Heart left ventricle (tissue), 16 donors: Measurements from ENCODE around the gene SPATC1L. TPM values are rescaled to one million over a fixed set of nuclear protein-coding genes. Genes with fewer than 3 reads are reported as not detected.

ENCODE experiments used
- ATAC-seq, 4 donors: fragments of 200-7000 bp; cut with Tn5 transposase; one replicate each; pipeline ENCODE4 v1.9.1; 2020 to 2022; ENCODE audit warnings: moderate library complexity in 4 of 4, mild to moderate bottlenecking in 3 of 4, moderate number of reproducible peaks in 1 of 4
- DNase-seq, 5 donors: peaks; one replicate each; pipeline ENCODE4 v3.0.0-alpha.2; 2020
- H3K27ac ChIP-seq, 12 donors: fragments of 200-600 bp; sonication (generic) in 4 of 12; one replicate each; pipeline versions ENCODE4 v1.5.0 to v1.8.0; 2016 to 2022; ENCODE audit warnings: mild to moderate bottlenecking in 2 of 12
- H3K27me3 ChIP-seq, 9 donors: fragments of 200-600 bp; sonication (generic) in 2 of 9; one replicate each; pipeline versions ENCODE4 v1.5.1 to v1.8.0; 2016 to 2022; ENCODE audit warnings: mild to moderate bottlenecking in 3 of 9
- H3K36me3 ChIP-seq, 9 donors: fragments of 200-600 bp; sonication (generic) in 2 of 9; one replicate each; pipeline versions ENCODE4 v1.5.0 to v1.8.0; 2018 to 2022; ENCODE audit warnings: mild to moderate bottlenecking in 2 of 9
- H3K4me1 ChIP-seq, 12 donors: fragments of 200-600 bp; sonication (generic) in 4 of 12; one replicate each; pipeline versions ENCODE4 v1.5.0 to v1.8.0; 2016 to 2022; ENCODE audit warnings: mild to moderate bottlenecking in 3 of 12
- H3K4me3 ChIP-seq, 12 donors: fragments of 200-600 bp; sonication (generic) in 4 of 12; one replicate each; pipeline versions ENCODE4 v1.5.0 to v1.8.0; 2017 to 2022; ENCODE audit warnings: mild to moderate bottlenecking in 9 of 12, moderate library complexity in 4 of 12
- H3K9me3 ChIP-seq, 12 donors: fragments of 200-600 bp; sonication (generic) in 4 of 12; one replicate each; pipeline versions ENCODE4 v1.5.0 to v1.8.0; 2016 to 2022; ENCODE audit warnings: mild to moderate bottlenecking in 1 of 12
- POLR2A ChIP-seq, 2 donors: fragments of 450-650 bp; IDR thresholded peaks; one replicate each; pipeline ENCODE4 v1.6.1; 2017; ENCODE audit warnings: antibody characterized with exemption in 2 of 2, mild to moderate bottlenecking in 2 of 2, moderate library complexity in 2 of 2
- WGBS, 4 donors: extraction: QIAGEN DNeasy Blood & Tissue Kit in 2 of 4; methylation state at CpG; one replicate each; pipeline versions ENCODE4 v1.1.5 to v1.1.7; 2013 to 2018; 5-methylcytosine and 5-hydroxymethylcytosine counted together
- intact Hi-C, 10 donors: fragments of 100-400 bp; cut with DNase I; formaldehyde crosslinking; loops; one replicate each; pipeline versions ENCODE4 v1.11.1 to v1.14.2; 2022
- polyA plus RNA-seq, 2 donors: library from polyadenylated mRNA; stranded (reverse); fragments of 200-250 nt; gene quantifications; one replicate each; pipeline ENCODE4 v1.2.3, GENCODE V29; 2013
- total RNA-seq, 9 donors: library from RNA; depleted of rRNA in 2 of 9; stranded (reverse); fragments of >200 nt in 2 of 9; fragmentation: NEBNext Ultra II Directional in 3 of 9; extraction: Animal tissue kit (Norgen Biotek cat#: 25700) in 3 of 9; gene quantifications; one replicate each; pipeline versions ENCODE4 v1.1.0 to v1.2.4, GENCODE V29; 2016 to 2023
- TF ChIP-seq, protein P1 (sequence below), 12 donors: fragments of 200-600 bp; sonication (generic) in 4 of 12; IDR thresholded peaks; one replicate each; pipeline versions ENCODE4 v1.5.0 to v1.8.0; 2018 to 2022; ENCODE audit warnings: antibody characterized with exemption in 12 of 12, mild to moderate bottlenecking in 5 of 12
- donor health status: ischemic (EF 13 %, LVEDD 7.1; RV severe dilation, severe dysfunction).
- donor health status: healthy with polysubstance abuse.
- donor health status: DM: no; HTN: yes; CAD: no.
- donor health status: DM: no; HTN: no; CAD: no.
- donor health status: ischemic (EF 25% LVEDD 6.9; RV normal size, moderate dysfunction).
- donor health status: ischemic (EF 25% LVEDD 5.7; RV mildly dilated, moderate dysfunction).
- donor health status: healthy.
- donor health status: DM: yes; HTN: yes; CAD: no.
- donor health status: ischemic (EF 35%, LVEDD 5.7; RV mildly dilated, moderate dysfunction).
- donor health status: nonischemic (EF 11% LVEDD 7.7; RV severe dilation, severe dysfunction).
- donor health status: DM: yes; HTN: yes; CAD: no.
- donor health status: PGD.
- donor health status: ischemic (EF 29% LVEDD 5.4; RV normal size, mild dysfunction).
- donor health status: nonischemic (EF 23%, LVEDD 6.1; RV moderate dilation, normal function).

The SPATC1L gene
- total and polyA plus RNA-seq, 11 donors: 4.9 to 16.8 (median 10.6) TPM

DNA sequence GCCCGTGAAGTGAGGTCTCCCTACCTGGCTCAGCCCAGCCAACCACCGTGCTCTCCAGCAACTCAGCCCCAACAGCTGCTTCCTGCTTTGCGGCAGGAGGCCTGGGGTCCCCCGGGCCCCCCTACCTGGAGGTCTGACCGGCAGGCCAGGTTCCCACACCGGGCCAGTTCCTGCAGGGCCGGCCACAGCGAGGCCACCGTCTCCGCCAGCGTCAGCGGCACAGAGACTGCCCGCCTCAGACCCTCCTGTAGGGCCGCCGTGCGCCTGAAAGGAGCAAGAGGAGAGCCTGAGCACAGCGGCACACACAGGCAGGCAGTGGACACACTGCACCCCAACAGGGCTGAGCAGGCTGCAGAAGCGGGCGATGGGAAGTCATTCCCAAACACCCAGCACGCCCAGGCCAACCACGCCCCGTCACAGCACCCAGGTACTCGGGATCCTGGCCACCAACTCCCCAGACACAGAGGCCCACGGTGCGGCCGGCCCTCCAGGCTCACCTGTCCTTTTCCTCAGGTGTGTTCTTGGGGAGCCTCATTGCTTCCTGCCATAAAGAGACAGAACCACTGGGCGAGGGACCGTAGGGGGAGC, 45.8 kb downstream of the SPATC1L start:
- ATAC-seq: no peak
- Histone ChIP-seq H3K36me3 (no peaks in the 10 kb centered on the region), H3K4me1 (peaks cover 0 to 7% (median under 1%) of the 10 kb centered on the region in 12 donors), H3K27ac (no peak overlapping the region), H3K9me3 (no peaks in the 10 kb centered on the region), H3K27me3 (no peaks in the 10 kb centered on the region), H3K4me3 (no peak overlapping the region)
- TF ChIP-seq, protein P1, sequence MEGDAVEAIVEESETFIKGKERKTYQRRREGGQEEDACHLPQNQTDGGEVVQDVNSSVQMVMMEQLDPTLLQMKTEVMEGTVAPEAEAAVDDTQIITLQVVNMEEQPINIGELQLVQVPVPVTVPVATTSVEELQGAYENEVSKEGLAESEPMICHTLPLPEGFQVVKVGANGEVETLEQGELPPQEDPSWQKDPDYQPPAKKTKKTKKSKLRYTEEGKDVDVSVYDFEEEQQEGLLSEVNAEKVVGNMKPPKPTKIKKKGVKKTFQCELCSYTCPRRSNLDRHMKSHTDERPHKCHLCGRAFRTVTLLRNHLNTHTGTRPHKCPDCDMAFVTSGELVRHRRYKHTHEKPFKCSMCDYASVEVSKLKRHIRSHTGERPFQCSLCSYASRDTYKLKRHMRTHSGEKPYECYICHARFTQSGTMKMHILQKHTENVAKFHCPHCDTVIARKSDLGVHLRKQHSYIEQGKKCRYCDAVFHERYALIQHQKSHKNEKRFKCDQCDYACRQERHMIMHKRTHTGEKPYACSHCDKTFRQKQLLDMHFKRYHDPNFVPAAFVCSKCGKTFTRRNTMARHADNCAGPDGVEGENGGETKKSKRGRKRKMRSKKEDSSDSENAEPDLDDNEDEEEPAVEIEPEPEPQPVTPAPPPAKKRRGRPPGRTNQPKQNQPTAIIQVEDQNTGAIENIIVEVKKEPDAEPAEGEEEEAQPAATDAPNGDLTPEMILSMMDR (IDR thresholded peaks at IDR 0.05): no peak
- no peak for TF ChIP-seq POLR2A (IDR thresholded peaks at IDR 0.05)
- 89 to 92% (median 91%) methylated on average over 10 to 28 of the region's 28 CpGs for WGBS, 4 donors
- DNase-seq: peak in 1 of 5 donors; percentile 48
- intact Hi-C loops: no loop called here

DNA sequence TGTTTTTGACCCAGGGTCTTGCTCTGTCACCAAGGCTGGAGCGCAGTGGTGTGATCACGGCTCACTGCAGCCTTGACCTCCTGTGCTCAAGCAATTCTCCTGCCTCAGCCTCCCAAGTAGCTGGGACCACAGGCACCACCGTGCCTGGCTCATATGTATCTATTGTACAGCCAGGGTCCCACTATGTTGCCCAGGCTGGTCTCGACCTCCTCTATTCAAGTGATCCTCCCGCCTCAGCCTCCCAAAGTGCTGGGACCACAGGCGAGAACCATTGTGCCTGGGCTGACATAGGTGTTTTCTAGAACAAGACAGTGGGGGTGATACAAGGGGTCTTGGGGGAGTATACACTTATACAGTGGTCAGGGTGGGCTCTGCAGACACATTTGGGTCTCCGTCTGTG, 46.4 kb downstream of the SPATC1L start:
- intact Hi-C loops: no loop called here
- ATAC-seq: no peak
- peaks cover 0 to 5% (median 0%) of the 10 kb centered on the region in 12 donors for H3K4me1 ChIP-seq
- WGBS, 4 donors: 77 to 97% (median 85%) methylated on average over 6 to 7 of the region's 7 CpGs
- no peak for DNase-seq
- H3K4me3 ChIP-seq: no peak overlapping the region
- TF ChIP-seq POLR2A (IDR thresholded peaks at IDR 0.05): no peak
- TF ChIP-seq, protein P1 (IDR thresholded peaks at IDR 0.05): no peak
- H3K9me3 ChIP-seq: no peaks in the 10 kb centered on the region
- H3K27ac ChIP-seq: no peak overlapping the region
- no peaks in the 10 kb centered on the region for H3K36me3 ChIP-seq
- no peaks in the 10 kb centered on the region for H3K27me3 ChIP-seq

DNA sequence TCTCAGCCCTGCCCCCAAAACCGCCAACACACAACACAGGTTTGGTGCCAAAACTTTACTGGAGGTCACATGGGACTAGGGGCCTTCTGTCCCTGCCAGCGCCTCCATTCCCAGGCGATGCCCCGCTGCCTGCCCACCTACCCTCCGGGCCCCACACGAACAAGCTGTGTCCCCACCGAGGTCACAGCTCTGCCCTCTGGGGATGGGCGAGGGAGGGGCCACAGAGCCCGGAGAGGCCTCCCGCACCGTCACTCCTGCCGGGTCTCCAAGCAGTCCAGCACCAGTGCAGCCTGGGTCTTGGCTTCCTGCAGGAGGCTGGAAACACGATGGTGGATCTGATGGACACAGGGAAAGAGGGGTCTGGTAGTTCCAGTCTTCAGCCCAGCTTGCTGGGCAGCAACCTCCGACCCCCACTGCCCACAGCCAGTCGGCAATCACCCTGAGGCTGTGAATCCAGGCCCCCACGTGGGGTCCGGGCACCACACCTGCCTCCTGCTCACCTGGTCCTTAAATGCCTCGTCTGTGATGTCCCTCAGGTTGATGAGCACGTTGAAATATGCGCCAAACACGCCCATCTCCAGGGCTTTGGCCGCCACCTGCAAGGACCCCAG, 47.4 kb downstream of the SPATC1L start:
- TF ChIP-seq, protein P1 (IDR thresholded peaks at IDR 0.05): no peak
- TF ChIP-seq POLR2A (IDR thresholded peaks at IDR 0.05): no peak
- WGBS, 4 donors: 78 to 86% (median 79%) methylated on average over 16 to 22 of the region's 22 CpGs
- no peak overlapping the region for H3K27ac ChIP-seq
- no peaks in the 10 kb centered on the region for H3K9me3 ChIP-seq
- H3K27me3 ChIP-seq: no peaks in the 10 kb centered on the region
- intact Hi-C loops: no loop called here
- peak in 1 of 4 donors; percentile 2 for ATAC-seq
- DNase-seq: no peak
- H3K4me1 ChIP-seq: peaks cover 0 to 5% (median 0%) of the 10 kb centered on the region in 12 donors
- no peak overlapping the region for H3K4me3 ChIP-seq
- H3K36me3 ChIP-seq: peaks cover 0 to 5% (median 0%) of the 10 kb centered on the region in 9 donors

- Histone ChIP-seq H3K27ac (no peak overlapping the region), H3K4me3 (no peak overlapping the region), H3K27me3 (no peaks in the 10 kb centered on the region), H3K9me3 (no peaks in the 10 kb centered on the region), H3K36me3 (peaks cover 0 to 5% (median 0%) of the 10 kb centered on the region in 9 donors), H3K4me1 (peaks cover 0 to 5% (median 0%) of the 10 kb centered on the region in 12 donors)
- 56 to 74% (median 62%) methylated on average over 6 to 7 of the region's 7 CpGs for WGBS, 4 donors
- intact Hi-C loops: no loop called here
- DNase-seq (no peak), ATAC-seq (no peak)
- no peak for TF ChIP-seq POLR2A (IDR thresholded peaks at IDR 0.05)
- TF ChIP-seq, protein P1 (IDR thresholded peaks at IDR 0.05): no peak
Observed at GRCh38 chr21:46135782-46136395, 48.4 kb downstream of the SPATC1L start.
